K562 (cell line): Measurements from ENCODE around the gene OR51S1. TPM values are rescaled to one million over a fixed set of nuclear protein-coding genes. Genes with fewer than 3 reads are reported as not detected.

ENCODE experiments used
- ARID1B ChIP-seq: fragments of 450-650 bp; IDR thresholded peaks from 2 replicates; pipeline ENCODE4 v1.6.1; 2016; ENCODE audit warnings: antibody characterized with exemption, mild to moderate bottlenecking, inconsistent platforms
- ATF1 ChIP-seq, 2 experiments: fragments of 450-650 bp in 1 of 2; IDR thresholded peaks; 2 replicates each; pipeline ENCODE4 v1.6.1; 2016; ENCODE audit warnings: missing compliant biosample characterization in 1 of 2, missing genetic modification characterization in 1 of 2
- C11orf30 ChIP-seq: fragments of 450-650 bp; IDR thresholded peaks from 2 replicates; pipeline ENCODE4 v1.6.1; 2016; ENCODE audit warnings: low read depth, mild to moderate bottlenecking
- CBFA2T3 ChIP-seq: fragments of 450-650 bp; IDR thresholded peaks from 2 replicates; pipeline ENCODE4 v1.6.1; 2017
- CREB5 ChIP-seq: fragments of 250-450 bp; sonication (Bioruptor Pico); IDR thresholded peaks from 2 replicates; pipeline ENCODE4 v1.5.0; 2020; ENCODE audit warnings: mild to moderate bottlenecking
- HDGF ChIP-seq: fragments of 450-650 bp; IDR thresholded peaks from 2 replicates; pipeline ENCODE4 v1.6.1; 2016
- HNRNPL ChIP-seq: fragments of 200-400 bp; formaldehyde crosslinking; IDR thresholded peaks from 2 replicates; pipeline ENCODE4 v1.6.1; 2017; ENCODE audit warnings: low read depth, mild to moderate bottlenecking, low read length
- HNRNPLL ChIP-seq: fragments of 200-400 bp; formaldehyde crosslinking; IDR thresholded peaks from 2 replicates; pipeline ENCODE4 v1.6.1; 2017; ENCODE audit warnings: low read length, low read depth, mild to moderate bottlenecking; ENCODE audit not compliant: poor library complexity, severe bottlenecking
- KDM4B ChIP-seq, 2 experiments: fragments of 450-650 bp in 1 of 2; sonication (generic) in 1 of 2; IDR thresholded peaks; 2 replicates each; pipeline ENCODE4 v1.6.1; 2016 to 2017; ENCODE audit warnings: borderline replicate concordance in 2 of 2, antibody characterized with exemption in 1 of 2, low read depth in 1 of 2, mild to moderate bottlenecking in 1 of 2
- KDM5B ChIP-seq: fragments of 200-600 bp; sonication (generic); IDR thresholded peaks from 2 replicates; pipeline ENCODE4 v1.6.1; 2012; ENCODE audit warnings: low read depth, mild to moderate bottlenecking, moderate library complexity, low read length, control low read depth, inconsistent platforms; ENCODE audit not compliant: insufficient replicate concordance
- NELFE ChIP-seq: IDR thresholded peaks from 2 replicates; pipeline ENCODE4 v1.6.1; 2011; ENCODE audit warnings: mild to moderate bottlenecking; ENCODE audit not compliant: insufficient read depth, insufficient read length
- PHB ChIP-seq: fragments of 250-450 bp; sonication (Bioruptor Pico); IDR thresholded peaks from 2 replicates; pipeline ENCODE4 v1.5.0; 2021
- SIN3B ChIP-seq: fragments of 450-650 bp; IDR thresholded peaks from 2 replicates; pipeline ENCODE4 v1.6.1; 2017; ENCODE audit warnings: low read depth, mild to moderate bottlenecking, moderate library complexity
- SMARCA4 ChIP-seq: fragments of 450-650 bp; IDR thresholded peaks from 2 replicates; pipeline ENCODE4 v1.6.1; 2016
- SREBF1 ChIP-seq: fragments of 150-350 bp; IDR thresholded peaks from 2 replicates; pipeline ENCODE4 v1.6.1; 2014; ENCODE audit warnings: antibody characterized with exemption, low read depth, low read length, borderline replicate concordance
- TAL1 ChIP-seq: fragments of 450-650 bp; IDR thresholded peaks from 2 replicates; pipeline ENCODE4 v1.6.1; 2016; ENCODE audit warnings: mild to moderate bottlenecking
- TCF3 ChIP-seq: sonication (generic); formaldehyde crosslinking; IDR thresholded peaks from 2 replicates; pipeline ENCODE4 v1.4.0; 2020; ENCODE audit warnings: mild to moderate bottlenecking, missing genetic modification reagents
- TOE1 ChIP-seq, 2 experiments: fragments of 450-650 bp in 1 of 2; sonication (generic) in 1 of 2; formaldehyde crosslinking in 1 of 2; IDR thresholded peaks; 2 replicates each; pipeline versions ENCODE4 v1.7.1 to v1.8.0; 2016 to 2022; ENCODE audit warnings: borderline replicate concordance in 2 of 2, mild to moderate bottlenecking in 2 of 2, antibody characterized with exemption in 1 of 2, inconsistent platforms in 1 of 2, low read depth in 1 of 2, missing genetic modification reagents in 1 of 2, moderate library complexity in 1 of 2
- ZNF79 ChIP-seq: fragments of 250-450 bp; sonication (Bioruptor Pico); IDR thresholded peaks from 2 replicates; pipeline ENCODE4 v1.4.0; 2020; ENCODE audit warnings: low read depth, mild to moderate bottlenecking, moderate library complexity
- polyA plus RNA-seq, 8 experiments: library from polyadenylated mRNA; depleted of rRNA in 4 of 8; stranded (reverse) in 5 of 8; unstranded in 3 of 8; fragments of >200 nt; fragmentation: Nextera tagmentation in 2 of 8; fragmentation: Illumina TruSeq in 1 of 8; extraction: Ambion mirVana in 2 of 8; extraction: Trizol in 1 of 8; gene quantifications; 2 replicates each; pipeline versions ENCODE4 v1.2.1 to v1.2.3, GENCODE V29; 2011 to 2014; ENCODE audit warnings: inconsistent platforms in 1 of 8, missing spikeins in 1 of 8
- total RNA-seq, 7 experiments: library from RNA; depleted of rRNA in 6 of 7; stranded (reverse); fragments of >200 nt in 6 of 7; fragmentation: Illumina TruSeq in 2 of 7; extraction: Trizol in 2 of 7; gene quantifications; 2 replicates each; pipeline versions ENCODE4 v1.2.1 to v1.2.3, GENCODE V29; 2011 to 2021; ENCODE audit warnings: low replicate concordance in 1 of 7
- TF ChIP-seq, protein P1 (sequence below): fragments of 450-650 bp; IDR thresholded peaks from 2 replicates; pipeline ENCODE4 v1.7.0; 2016; ENCODE audit warnings: borderline replicate concordance
- TF ChIP-seq, protein P2 (sequence below): fragments of 250-450 bp; sonication (Bioruptor Pico); IDR thresholded peaks from 2 replicates; pipeline ENCODE4 v1.5.0; 2022; ENCODE audit warnings: mild to moderate bottlenecking

OR51S1 gene
- total and polyA plus RNA-seq, 9 of the 15 experiments (the other 6 are each of a cell fraction or from before 2014, with no cell fraction given), result not detected

DNA sequence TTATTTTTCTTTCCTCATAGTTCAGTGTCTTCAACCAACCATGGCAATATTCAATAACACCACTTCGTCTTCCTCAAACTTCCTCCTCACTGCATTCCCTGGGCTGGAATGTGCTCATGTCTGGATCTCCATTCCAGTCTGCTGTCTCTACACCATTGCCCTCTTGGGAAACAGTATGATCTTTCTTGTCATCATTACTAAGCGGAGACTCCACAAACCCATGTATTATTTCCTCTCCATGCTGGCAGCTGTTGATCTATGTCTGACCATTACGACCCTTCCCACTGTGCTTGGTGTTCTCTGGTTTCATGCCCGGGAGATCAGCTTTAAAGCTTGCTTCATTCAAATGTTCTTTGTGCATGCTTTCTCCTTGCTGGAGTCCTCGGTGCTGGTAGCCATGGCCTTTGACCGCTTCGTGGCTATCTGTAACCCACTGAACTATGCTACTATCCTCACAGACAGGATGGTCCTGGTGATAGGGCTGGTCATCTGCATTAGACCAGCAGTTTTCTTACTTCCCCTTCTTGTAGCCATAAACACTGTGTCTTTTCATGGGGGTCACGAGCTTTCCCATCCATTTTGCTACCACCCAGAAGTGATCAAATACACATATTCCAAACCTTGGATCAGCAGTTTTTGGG lies 33.0 kb upstream of the OR51S1 start, which contains the start of gene OR51T1 (continued):
- TF ChIP-seq, protein P1, sequence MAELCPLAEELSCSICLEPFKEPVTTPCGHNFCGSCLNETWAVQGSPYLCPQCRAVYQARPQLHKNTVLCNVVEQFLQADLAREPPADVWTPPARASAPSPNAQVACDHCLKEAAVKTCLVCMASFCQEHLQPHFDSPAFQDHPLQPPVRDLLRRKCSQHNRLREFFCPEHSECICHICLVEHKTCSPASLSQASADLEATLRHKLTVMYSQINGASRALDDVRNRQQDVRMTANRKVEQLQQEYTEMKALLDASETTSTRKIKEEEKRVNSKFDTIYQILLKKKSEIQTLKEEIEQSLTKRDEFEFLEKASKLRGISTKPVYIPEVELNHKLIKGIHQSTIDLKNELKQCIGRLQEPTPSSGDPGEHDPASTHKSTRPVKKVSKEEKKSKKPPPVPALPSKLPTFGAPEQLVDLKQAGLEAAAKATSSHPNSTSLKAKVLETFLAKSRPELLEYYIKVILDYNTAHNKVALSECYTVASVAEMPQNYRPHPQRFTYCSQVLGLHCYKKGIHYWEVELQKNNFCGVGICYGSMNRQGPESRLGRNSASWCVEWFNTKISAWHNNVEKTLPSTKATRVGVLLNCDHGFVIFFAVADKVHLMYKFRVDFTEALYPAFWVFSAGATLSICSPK, result no peak
- TF ChIP-seq, protein P2, sequence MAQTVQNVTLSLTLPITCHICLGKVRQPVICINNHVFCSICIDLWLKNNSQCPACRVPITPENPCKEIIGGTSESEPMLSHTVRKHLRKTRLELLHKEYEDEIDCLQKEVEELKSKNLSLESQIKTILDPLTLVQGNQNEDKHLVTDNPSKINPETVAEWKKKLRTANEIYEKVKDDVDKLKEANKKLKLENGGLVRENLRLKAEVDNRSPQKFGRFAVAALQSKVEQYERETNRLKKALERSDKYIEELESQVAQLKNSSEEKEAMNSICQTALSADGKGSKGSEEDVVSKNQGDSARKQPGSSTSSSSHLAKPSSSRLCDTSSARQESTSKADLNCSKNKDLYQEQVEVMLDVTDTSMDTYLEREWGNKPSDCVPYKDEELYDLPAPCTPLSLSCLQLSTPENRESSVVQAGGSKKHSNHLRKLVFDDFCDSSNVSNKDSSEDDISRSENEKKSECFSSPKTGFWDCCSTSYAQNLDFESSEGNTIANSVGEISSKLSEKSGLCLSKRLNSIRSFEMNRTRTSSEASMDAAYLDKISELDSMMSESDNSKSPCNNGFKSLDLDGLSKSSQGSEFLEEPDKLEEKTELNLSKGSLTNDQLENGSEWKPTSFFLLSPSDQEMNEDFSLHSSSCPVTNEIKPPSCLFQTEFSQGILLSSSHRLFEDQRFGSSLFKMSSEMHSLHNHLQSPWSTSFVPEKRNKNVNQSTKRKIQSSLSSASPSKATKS (CRISPR knock-in tag), result no peak
- no peak for TF ChIP-seq PHB (CRISPR knock-in tag)
- no peak for TF ChIP-seq SIN3B
- TF ChIP-seq KDM5B, result no peak
- TF ChIP-seq SMARCA4, result peak; percentile 60; the same call in 1 of the 2 replicates
- peak; percentile 66 for TF ChIP-seq TCF3
- TF ChIP-seq ZNF79 (CRISPR knock-in tag), result no peak
- peak; percentile 79 for TF ChIP-seq ARID1B
- TF ChIP-seq CBFA2T3, result peak; percentile 78
- TF ChIP-seq SREBF1, result no peak
- no peak for TF ChIP-seq ATF1 (CRISPR knock-in tag; IDR thresholded peaks at IDR 0.05)
- TF ChIP-seq ATF1 (tag; IDR thresholded peaks at IDR 0.05), result no peak
- no peak for TF ChIP-seq CREB5 (CRISPR knock-in tag)
- no peak for TF ChIP-seq HNRNPLL
- no peak for TF ChIP-seq TOE1 (IDR thresholded peaks at IDR 0.05; ENCODE audit: borderline replicate concordance)
- no peak for TF ChIP-seq TOE1 (CRISPR knock-in tag; IDR thresholded peaks at IDR 0.05; ENCODE audit: borderline replicate concordance, low read depth)
- no peak for TF ChIP-seq NELFE
- no peak for TF ChIP-seq HDGF
- no peak for TF ChIP-seq HNRNPL
- no peak for TF ChIP-seq KDM4B (IDR thresholded peaks at IDR 0.05; ENCODE audit: borderline replicate concordance in 2 of 2, low read depth in 1 of 2)
- TF ChIP-seq C11orf30, result 0 out of 2 replicates have a peak, but pooled peaks have one; percentile 10
- TF ChIP-seq TAL1, result peak; percentile 63; the same call in 1 of the 2 replicates
